ENCODE measurements around the gene ZNF366. TPM values are rescaled to one million over a fixed set of nuclear protein-coding genes. Genes with fewer than 3 reads are reported as not detected.

The ZNF366 gene
- total and polyA plus RNA-seq, 2 of the 13 experiments (the other 11 are each of a cell fraction or from before 2014, with no cell fraction given) = not detected

DNA sequence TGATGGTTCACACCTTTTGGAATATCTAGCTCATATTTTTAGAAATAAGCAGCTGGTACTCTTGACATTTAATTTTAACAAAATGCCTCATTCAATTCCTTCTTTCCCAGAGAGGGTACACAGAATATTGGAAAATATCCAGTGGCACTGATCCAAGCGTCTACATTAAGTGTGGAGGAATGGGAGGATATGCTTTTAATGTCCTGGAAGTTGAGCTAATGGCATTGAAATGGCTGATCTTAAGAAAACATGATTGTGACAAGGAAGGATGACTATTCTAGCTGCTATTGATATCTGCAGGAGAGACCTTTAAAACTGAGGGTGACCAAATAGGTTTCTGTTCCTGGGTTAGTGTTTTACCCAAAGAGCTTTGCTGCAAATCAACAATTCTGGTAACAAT, 30.0 kb downstream of the ZNF366 start:
- FAIRE-seq (no peak), ATAC-seq (no peak), DNase-seq (ENCODE audit: low spot score) (no peak)
- H3K9ac ChIP-seq (ENCODE audit: insufficient read depth, low read depth, low read length) = no peak overlapping the region
- POLR2A ChIA-PET = no interaction called here
- no peaks in the 10 kb centered on the region for H3K36me3 ChIP-seq (replicated peaks in 1 of 2; ENCODE audit: control insufficient read depth in 1 of 2, insufficient read depth in 2 of 2, low read length in 2 of 2)
- no peak overlapping the region for H3K4me2 ChIP-seq (ENCODE audit: low read depth, low read length)
- no peak overlapping the region for H3K27ac ChIP-seq (ENCODE audit: extremely low read length, insufficient read depth, low read length)
- H4K20me1 ChIP-seq (ENCODE audit: insufficient read depth, low read length) = no peaks in the 10 kb centered on the region
- TF ChIP-seq ZNF160 (CRISPR knock-in tag; IDR thresholded peaks at IDR 0.05) = no peak
- TF ChIP-seq EEA1 (CRISPR knock-in tag; IDR thresholded peaks at IDR 0.05; ENCODE audit: borderline replicate concordance) = no peak
- no peak for TF ChIP-seq ZNF326 (CRISPR knock-in tag; IDR thresholded peaks at IDR 0.05; ENCODE audit: borderline replicate concordance)
- intact Hi-C loops (cut with micrococcal nuclease; ENCODE audit: unreplicated experiment) = no loop called here
- H3K4me3 ChIP-seq (replicated peaks in 1 of 3; ENCODE audit: insufficient read depth in 1 of 3, low read depth in 2 of 3, low read length in 3 of 3) = no peak overlapping the region
- in situ Hi-C loops (cut with HindIII; ENCODE audit: extremely low pct_ligation_motif_present, low pct_unique_long_range_greater_than_20kb) = no loop called here
- CTCF ChIA-PET (ENCODE audit: low intra/inter-chr PET ratio, low total read pairs) = no interaction called here
- no peaks in the 10 kb centered on the region for H3K79me2 ChIP-seq (ENCODE audit: insufficient read depth, low read length)
- peaks cover 0 to 4% of the 10 kb centered on the region in 2 experiments; a peak in 1 of 5 replicates for H3K27me3 ChIP-seq (ENCODE audit: control insufficient read depth in 1 of 2, insufficient read depth in 2 of 2, low read length in 2 of 2)
- WGBS (ENCODE audit: low lambda C conversion rate) = 0% methylated on average over 1 of the region's 1 CpG
- H3K4me1 ChIP-seq (ENCODE audit: insufficient read depth, low read length) = no peaks in the 10 kb centered on the region
- H3K9me3 ChIP-seq (ENCODE audit: low read length) = no peaks in the 10 kb centered on the region
- BruUV-seq (replicated peaks) = no TSS peak
- no peak overlapping the region for H2AFZ ChIP-seq (ENCODE audit: low read length)

DNA sequence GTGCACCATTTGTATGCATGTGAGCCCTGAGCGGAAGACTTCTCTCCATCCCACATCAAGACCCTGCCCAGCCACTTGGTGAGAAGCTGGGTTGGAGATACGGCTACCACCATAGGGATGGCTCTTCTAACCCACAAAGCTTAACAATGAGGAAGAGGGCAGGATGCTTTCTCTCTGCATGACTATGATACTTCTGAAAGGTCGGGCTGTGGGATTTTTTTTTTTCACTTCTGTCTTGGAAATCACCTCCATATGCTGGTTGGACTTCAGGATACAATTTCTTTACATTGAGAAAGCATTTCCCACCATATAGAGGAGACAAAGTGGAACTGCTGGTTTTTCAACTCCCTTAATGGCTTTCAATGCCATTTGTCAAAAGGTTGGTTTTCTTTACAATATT, 30.5 kb downstream of the ZNF366 start:
- H3K36me3 ChIP-seq (replicated peaks in 1 of 2; ENCODE audit: control insufficient read depth in 1 of 2, insufficient read depth in 2 of 2, low read length in 2 of 2) = no peaks in the 10 kb centered on the region
- ATAC-seq = no peak
- no peaks in the 10 kb centered on the region for H3K79me2 ChIP-seq (ENCODE audit: insufficient read depth, low read length)
- H3K9ac ChIP-seq (ENCODE audit: insufficient read depth, low read depth, low read length) = no peak overlapping the region
- no peaks in the 10 kb centered on the region for H3K4me1 ChIP-seq (ENCODE audit: insufficient read depth, low read length)
- BruUV-seq (replicated peaks) = no TSS peak
- no peaks in the 10 kb centered on the region for H4K20me1 ChIP-seq (ENCODE audit: insufficient read depth, low read length)
- ChIA-PET POLR2A (no interaction called here), CTCF (ENCODE audit: low intra/inter-chr PET ratio, low total read pairs) (no interaction called here)
- in situ Hi-C loops (cut with HindIII; ENCODE audit: extremely low pct_ligation_motif_present, low pct_unique_long_range_greater_than_20kb) = no loop called here
- no peak overlapping the region for H2AFZ ChIP-seq (ENCODE audit: low read length)
- FAIRE-seq = no peak
- no peak overlapping the region for H3K4me2 ChIP-seq (ENCODE audit: low read depth, low read length)
- no peaks in the 10 kb centered on the region for H3K9me3 ChIP-seq (ENCODE audit: low read length)
- WGBS (ENCODE audit: low lambda C conversion rate) = 0% methylated on average over 2 of the region's 3 CpGs
- peaks cover 0 to 4% of the 10 kb centered on the region in 2 experiments; a peak in 1 of 5 replicates for H3K27me3 ChIP-seq (ENCODE audit: control insufficient read depth in 1 of 2, insufficient read depth in 2 of 2, low read length in 2 of 2)
- no peak overlapping the region for H3K27ac ChIP-seq (ENCODE audit: extremely low read length, insufficient read depth, low read length)
- no peak overlapping the region for H3K4me3 ChIP-seq (replicated peaks in 1 of 3; ENCODE audit: insufficient read depth in 1 of 3, low read depth in 2 of 3, low read length in 3 of 3)
- DNase-seq (ENCODE audit: low spot score) = no peak
- TF ChIP-seq ZNF766 (CRISPR knock-in tag; IDR thresholded peaks at IDR 0.05; ENCODE audit: borderline replicate concordance) = no peak
- TF ChIP-seq ZNF10 (CRISPR knock-in tag; IDR thresholded peaks at IDR 0.05; ENCODE audit: borderline replicate concordance, low read depth) = no peak
- TF ChIP-seq ZNF550 (CRISPR knock-in tag; IDR thresholded peaks at IDR 0.05; ENCODE audit: borderline replicate concordance) = no peak
- TF ChIP-seq ZNF850 (CRISPR knock-in tag; conservative IDR thresholded peaks at IDR 0.05) = no peak
- TF ChIP-seq, protein P1, sequence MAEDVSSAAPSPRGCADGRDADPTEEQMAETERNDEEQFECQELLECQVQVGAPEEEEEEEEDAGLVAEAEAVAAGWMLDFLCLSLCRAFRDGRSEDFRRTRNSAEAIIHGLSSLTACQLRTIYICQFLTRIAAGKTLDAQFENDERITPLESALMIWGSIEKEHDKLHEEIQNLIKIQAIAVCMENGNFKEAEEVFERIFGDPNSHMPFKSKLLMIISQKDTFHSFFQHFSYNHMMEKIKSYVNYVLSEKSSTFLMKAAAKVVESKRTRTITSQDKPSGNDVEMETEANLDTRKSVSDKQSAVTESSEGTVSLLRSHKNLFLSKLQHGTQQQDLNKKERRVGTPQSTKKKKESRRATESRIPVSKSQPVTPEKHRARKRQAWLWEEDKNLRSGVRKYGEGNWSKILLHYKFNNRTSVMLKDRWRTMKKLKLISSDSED (CRISPR knock-in tag; IDR thresholded peaks at IDR 0.05) = no peak
- no peak for TF ChIP-seq CHD4 (IDR thresholded peaks at IDR 0.05; ENCODE audit: borderline replicate concordance, low read length)
- TF ChIP-seq RFXANK (CRISPR knock-in tag; IDR thresholded peaks at IDR 0.05) = no peak
- TF ChIP-seq ZNF761 (CRISPR knock-in tag; conservative IDR thresholded peaks at IDR 0.05) = no peak
- TF ChIP-seq TAF15 (IDR thresholded peaks at IDR 0.05; ENCODE audit: low read depth, low read length, poor library complexity, severe bottlenecking) = no peak
- TF ChIP-seq SKI (IDR thresholded peaks at IDR 0.05; ENCODE audit: partially characterized antibody) = no peak
- TF ChIP-seq GATA4 (IDR thresholded peaks at IDR 0.05; ENCODE audit: borderline replicate concordance, low read depth) = no peak
- intact Hi-C loops (cut with micrococcal nuclease; ENCODE audit: unreplicated experiment) = no loop called here

Data from HepG2 (cell line).